ENCODE data around the gene LIPC. TPM values are rescaled to one million over a fixed set of nuclear protein-coding genes. Genes with fewer than 3 reads are reported as not detected.

LIPC gene
- total and polyA plus RNA-seq, 2 donors (not counting 3 experiments of a cell fraction or from before 2014, with no cell fraction given) = not detected

- H3K79me2 ChIP-seq (ENCODE audit: control insufficient read depth, insufficient read depth, low read length) = no peaks in the 10 kb centered on the region
- dilution Hi-C loops (cut with MboI; ENCODE audit: extremely low pct_ligation_motif_present, low sequenced_read_pairs) (no loop called here), intact Hi-C loops (cut with micrococcal nuclease) (no loop called here)
- no peak overlapping the region for H3K4me2 ChIP-seq (ENCODE audit: insufficient read depth, low read length)
- no peaks in the 10 kb centered on the region for H3K27me3 ChIP-seq (ENCODE audit: control insufficient read depth in 2 of 2, insufficient read depth in 2 of 2, low read length in 2 of 2)
- no peaks in the 10 kb centered on the region for H4K20me1 ChIP-seq (replicated peaks; ENCODE audit: control insufficient read depth, extremely low read depth, insufficient read depth, low read length)
- no peaks in the 10 kb centered on the region for H3K4me1 ChIP-seq (ENCODE audit: control insufficient read depth, extremely low read depth, insufficient read depth, low read length)
- H3K9me3 ChIP-seq (replicated peaks; ENCODE audit: control insufficient read depth, insufficient read depth, low read length) = no peaks in the 10 kb centered on the region
- H2AFZ ChIP-seq (ENCODE audit: low read depth, low read length) = no peak overlapping the region
- peaks cover 4 to 7% of the 10 kb centered on the region in 2 experiments for H3K36me3 ChIP-seq (ENCODE audit: control insufficient read depth in 2 of 2, extremely low read depth in 1 of 2, insufficient read depth in 2 of 2, low read length in 2 of 2)
- no peak for TF ChIP-seq CTCF (IDR thresholded peaks at IDR 0.05; ENCODE audit: extremely low read depth in 1 of 2, insufficient read depth in 1 of 2, low read depth in 1 of 2, low read length in 2 of 2)
- TF ChIP-seq GATA2 (IDR thresholded peaks at IDR 0.05; ENCODE audit: insufficient read depth, insufficient read length, low read depth, low read length) = no peak
- no peak for TF ChIP-seq MAX (IDR thresholded peaks at IDR 0.05; ENCODE audit: insufficient read depth, insufficient read length)
- TF ChIP-seq JUN (IDR thresholded peaks at IDR 0.05; ENCODE audit: borderline replicate concordance, insufficient read depth, insufficient read length, low read depth) = no peak
- DNase-seq (ENCODE audit: low read depth, low spot score) (no peak), FAIRE-seq (no peak)
- no TSS peak for BruUV-seq (replicated peaks)
- H3K4me3 ChIP-seq (replicated peaks in 1 of 3; ENCODE audit: insufficient read depth in 1 of 3, low read depth in 1 of 3, low read length in 3 of 3) = no peak overlapping the region
- no peaks in the 10 kb centered on the region for H3K9me1 ChIP-seq (replicated peaks; ENCODE audit: control insufficient read depth, extremely low read depth, insufficient read depth, low read length)
- no peak overlapping the region for H3K9ac ChIP-seq (replicated peaks; ENCODE audit: extremely low read depth, insufficient read depth, low read length)
- no peak overlapping the region for H3K27ac ChIP-seq (ENCODE audit: insufficient read depth, low read depth, low read length)
- CTCF ChIA-PET = no interaction called here
- POLR2A ChIA-PET = interaction anchor here (0.7 kb wide), 1 partner anchor 799 kb away, joined by 3 read pairs; no protein-coding TSS in a partner anchor
Observed at GRCh38 chr15:58605931-58606530, 174.2 kb downstream of the LIPC start.

All from endothelial cell of umbilical vein (primary cell).